EH (cell line): Measurements from ENCODE around the gene SPRED2.

Experiments
- DNase-seq: peaks from one replicate; pipeline ENCODE4 v3.0.0-alpha.2; 2015; ENCODE audit warnings: low read depth

The SPRED2 gene

DNA sequence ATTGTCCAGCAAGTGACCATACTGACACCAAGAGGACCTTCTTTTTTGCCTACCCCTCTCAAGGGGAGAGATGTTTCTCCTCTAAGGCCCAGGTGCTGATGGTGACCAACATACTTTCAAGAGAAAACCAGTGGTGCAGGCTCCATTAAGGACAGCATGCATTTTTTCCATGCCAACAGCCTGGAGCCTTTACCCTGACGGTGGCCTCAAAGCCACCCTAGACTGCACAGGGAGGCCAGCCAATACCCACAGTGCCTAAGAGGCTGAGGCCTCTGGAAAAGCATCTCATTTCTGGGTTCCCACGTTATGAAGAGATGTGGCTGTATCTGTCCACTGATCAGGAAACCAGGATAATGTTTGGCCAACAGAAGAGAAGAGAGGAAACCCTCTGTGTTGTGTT, 19.3 kb downstream of the SPRED2 start:
- no peak for DNase-seq

DNA sequence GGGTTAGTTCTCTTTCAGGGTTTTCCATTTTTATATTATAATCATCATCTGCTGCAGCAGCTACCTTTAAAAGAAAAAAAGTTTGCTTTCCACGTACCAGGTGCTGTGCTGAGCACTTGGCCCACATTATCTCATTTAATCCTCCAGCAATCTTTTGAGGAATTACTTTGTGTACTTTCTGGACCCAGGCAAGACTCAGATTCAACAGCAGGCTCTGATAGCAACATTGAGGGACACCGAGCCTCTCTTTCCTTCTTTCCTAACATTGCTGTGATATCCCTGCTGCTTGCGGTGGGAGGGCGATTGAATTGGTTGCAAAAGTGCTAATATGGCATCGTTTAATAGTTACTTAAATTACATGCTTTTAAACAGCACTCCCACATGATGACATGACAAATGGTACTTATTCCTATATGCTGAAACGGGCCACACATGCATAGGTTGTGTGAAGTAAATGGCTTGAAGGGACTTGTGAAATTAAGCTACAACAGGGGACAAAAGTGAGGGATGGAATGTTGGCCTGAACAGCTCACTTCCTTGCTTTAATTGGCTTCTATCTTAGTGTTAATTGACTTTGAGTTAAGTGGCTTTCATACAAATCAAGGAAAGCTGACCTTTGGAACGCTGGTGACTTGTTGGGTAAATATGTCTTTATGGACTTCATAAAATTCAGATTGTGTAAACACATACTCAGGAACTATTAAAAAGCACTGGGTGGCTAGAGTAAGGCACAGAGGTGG, 21.2 kb downstream of the SPRED2 start:
- DNase-seq: peak; percentile 33

DNA sequence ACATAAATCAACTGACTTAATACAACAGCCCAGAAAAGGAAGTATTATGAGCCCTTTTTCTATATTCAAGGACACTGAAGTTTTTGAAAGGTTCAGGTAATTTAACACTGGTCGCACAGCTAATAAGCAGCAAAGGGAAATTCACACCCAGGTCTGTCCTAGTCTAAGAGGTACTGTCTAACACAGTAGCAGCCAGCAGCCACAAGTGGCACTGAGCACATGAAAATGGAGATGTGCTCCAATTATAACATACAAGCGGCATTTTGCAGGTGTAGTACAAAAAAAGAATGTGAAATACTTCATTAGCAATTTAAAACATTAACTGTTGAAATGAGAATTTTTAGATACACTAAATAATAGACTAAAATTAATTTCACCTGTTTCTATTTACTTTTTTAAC, 23.4 kb downstream of the SPRED2 start:
- no peak for DNase-seq

DNA sequence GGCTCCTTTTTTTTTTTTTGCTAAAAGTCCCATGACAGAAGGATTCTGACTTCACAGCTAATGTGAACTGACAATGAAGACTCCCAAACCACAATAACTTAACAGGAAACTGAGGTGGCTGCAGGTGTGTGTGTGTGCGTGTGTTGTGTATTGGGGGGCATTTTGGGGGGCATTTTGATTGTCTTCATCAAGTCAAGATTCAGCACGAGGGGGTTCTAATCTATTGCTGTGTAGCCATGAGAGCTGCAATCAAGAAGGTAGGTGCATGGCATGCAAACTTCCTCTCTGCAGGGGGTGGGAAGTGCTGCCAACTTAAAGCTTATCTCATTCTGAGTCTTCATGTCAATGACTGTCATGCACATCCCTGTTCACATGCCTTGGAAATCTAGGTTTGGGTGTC, 25.2 kb downstream of the SPRED2 start:
- DNase-seq: no peak

DNA sequence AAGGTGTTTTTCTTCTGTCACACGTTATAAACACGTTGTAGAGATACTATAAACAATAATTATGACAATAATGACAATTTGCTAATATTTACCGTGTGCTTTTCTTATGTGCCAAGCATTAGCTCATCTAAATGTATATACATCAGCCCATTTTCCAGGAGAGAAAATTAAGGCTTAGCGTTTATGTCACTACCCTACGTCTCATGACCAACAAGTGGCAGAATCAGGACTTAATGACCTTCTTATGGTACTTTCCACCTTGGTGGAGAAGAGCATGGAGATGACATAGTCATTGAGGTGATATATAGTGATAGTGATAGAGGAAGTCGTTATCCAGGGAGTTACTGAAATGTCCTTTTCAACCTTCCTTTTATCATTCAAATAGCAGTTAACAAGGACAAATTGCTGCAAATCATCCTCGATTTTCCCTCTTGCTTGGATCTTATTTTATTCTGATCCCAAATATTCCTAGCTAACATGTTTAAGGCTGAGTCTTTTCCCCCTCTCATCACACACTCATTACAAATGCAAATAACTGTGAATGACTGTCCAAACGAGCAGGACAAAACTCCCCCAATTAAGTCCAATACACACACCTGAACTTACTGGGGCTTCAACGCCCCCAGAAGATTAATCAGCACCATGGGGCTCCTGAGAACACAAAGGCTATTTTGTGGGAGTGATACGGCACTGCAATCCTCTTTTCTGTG, 27.3 kb downstream of the SPRED2 start:
- DNase-seq: no peak

DNA sequence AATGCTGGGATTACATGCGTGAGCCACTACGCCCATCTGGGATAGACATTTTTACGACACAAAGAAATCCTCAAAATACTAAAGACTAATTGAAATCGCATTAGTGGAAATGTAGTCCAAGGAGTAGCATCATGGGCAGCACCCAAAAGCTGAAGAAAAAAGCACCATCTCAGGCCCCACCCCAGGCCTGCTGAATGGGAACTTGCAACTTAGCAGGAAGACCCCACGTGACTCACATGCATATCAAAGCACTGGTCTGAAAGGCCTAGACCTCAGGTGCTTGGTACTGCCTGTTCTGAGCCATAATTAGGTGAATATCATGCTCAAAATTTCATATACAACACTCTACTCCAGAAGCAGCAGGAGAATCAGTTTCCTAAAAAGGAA, 28.9 kb downstream of the SPRED2 start:
- no peak for DNase-seq

DNA sequence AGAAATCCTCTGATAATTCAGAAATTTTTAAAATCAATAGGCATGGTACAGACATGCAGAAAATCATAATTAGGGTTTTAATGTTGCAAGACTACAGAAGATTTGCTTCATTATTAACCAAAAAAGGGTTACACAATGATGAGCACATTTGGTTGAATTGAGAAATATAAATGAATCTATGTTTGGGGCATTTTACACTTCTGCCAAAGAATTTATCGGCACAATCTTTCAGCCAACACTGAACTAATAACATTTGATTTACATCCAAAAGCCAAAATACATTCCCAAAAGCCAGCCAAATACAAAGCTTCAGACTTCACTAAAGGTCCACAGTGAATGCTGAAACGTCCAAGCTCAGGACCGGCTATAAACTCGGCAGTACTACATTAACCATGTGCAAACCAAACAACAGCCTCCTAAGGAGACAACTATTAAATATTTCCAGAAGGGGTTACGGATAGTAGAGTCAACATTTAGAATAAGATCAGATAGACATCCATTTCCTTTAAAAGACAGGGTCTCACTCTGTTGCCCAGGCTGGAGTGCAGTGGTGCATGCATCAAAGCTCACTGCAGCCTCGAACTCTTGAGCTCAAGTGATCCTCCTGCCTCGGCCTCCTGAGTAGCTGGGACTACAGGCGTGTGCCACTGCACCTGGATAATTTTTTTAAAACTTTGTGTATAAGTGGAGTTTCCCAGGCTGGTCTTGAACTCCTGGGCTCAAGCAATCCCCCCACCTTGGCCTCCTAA, 29.4 kb downstream of the SPRED2 start:
- DNase-seq: peak; percentile 54

DNA sequence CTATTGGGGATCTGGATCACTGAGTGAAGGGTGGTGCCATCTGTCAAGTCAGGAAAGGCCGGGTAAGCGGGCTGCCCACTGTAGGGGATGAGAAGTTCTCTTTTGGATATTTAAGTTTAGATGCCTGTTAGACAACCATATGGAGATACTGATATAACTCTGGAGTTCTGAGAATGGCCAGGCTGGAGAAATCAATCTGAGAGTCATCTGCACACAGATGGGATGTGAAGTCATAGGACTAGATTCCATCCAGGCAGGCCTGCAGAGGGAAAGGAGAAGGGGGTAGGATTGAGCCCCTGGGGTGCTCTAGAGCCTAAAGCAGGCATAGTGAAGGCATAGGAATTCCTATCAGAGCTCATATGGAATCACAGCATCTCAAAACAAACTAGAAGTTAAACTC, 30.1 kb downstream of the SPRED2 start:
- no peak for DNase-seq

DNA sequence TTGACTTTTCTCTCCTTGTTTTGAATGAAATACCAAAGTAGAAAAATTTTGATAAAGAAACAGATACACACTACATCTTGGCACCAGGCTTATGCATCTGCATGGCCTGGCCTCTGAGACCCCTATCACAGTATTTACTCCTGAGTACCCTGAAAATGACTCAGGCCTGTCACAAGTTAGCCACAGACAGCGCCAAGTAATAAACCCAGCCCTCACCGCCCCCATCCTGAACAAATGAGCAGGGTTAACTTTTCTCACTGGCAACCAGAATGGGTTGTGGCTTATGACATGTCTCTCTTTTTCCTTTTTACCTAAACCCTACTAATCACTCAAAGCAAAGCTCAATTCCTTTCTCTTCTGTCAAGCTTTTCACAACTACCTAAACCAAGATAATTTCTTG, 35.3 kb downstream of the SPRED2 start:
- DNase-seq: peak; percentile 41

DNA sequence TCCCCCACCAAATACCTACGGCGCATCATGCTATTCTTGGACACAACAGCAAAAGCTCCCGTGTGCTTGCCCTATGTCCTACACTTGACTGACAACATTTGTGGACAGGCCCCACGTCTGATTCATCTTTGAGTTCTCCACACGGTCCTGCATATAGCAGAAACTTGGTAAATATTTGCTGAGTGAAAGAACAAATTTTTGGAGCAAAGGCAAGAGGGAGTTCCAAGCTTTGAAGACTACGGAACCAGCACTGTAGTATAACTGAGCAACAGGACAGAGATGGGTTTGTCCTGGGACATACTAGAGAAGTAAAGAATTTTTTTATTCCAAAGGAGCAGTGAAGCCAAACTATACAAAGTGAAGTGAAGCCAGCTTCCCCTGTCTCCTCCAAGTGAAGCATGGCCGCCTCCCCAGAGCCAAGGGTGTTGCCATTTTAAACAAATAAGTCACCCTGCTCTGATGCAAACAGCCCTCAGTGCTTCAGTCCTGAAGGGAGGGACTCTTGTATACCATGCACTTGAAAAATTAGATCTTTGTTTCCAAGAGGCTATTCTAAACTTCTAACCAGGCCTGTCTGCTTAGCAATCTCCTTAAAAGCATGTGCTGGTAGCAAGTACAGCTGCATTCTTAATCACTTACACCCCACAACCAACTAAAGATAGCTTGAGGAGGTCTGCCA, 35.9 kb downstream of the SPRED2 start:
- peak; percentile 55 for DNase-seq

DNA sequence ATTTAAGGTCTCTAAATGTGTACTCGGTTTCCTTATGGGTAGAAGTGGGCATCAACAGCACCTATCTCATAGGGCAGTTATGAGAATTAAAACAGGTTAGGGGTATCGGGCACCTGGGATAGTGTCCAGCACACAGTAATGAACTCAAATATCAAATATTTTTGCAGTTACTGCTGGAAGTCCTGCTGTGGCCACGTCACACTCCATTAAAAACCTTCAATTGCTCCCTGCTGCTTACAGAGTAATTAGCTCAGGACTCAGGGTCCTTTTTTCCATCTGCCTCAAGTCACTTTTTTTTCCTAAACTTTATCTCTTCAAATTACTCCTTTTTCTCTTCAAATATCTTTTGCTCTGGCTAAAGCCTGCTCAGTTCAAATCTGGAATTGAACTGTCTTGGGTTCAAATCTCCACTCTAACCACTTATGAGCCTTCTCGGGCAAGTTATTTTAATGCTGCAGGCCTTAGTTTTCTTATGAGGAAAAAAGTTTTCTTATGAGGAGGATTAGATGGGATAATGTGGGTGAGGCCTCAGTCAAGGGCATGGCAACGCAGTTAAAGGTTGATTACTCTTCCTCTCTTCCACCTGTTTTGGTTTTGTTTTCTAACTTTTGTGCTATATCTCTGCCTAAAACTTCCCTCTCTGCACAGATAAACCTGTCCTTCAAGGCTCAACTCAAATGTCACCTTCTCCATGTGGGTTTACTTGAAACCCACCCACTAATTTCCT, 36.6 kb downstream of the SPRED2 start:
- DNase-seq: no peak

DNA sequence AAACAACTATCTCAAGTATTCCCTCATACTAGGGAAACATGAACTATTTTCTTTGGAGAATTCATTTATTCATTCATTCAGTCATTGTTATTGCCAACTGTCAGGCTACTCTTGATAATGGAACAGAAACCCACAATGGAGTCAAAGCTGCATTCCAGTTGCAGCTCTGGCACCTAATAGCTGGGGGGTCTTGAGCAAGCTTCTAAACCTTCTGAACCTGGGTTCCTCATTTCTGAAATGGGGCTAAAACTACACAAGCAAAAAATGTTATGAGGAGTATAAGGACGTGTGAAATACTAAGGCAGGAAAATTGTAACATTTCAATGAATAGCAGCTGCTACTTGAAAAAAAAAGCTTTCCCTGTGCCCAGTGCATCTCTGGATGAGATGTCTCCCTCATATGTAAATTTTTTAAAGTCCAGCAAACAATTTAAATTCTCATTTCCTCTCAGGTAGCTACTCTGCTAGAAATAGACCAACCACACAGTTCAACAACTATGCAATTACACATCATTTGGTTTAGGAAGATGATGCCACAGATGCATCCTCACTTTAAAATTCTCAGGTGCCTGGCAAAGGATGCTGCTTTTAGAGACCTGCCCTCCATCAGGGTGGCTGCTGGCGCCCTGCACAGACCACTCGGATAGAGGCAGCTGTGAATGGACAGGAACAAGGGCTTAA, 38.5 kb downstream of the SPRED2 start:
- no peak for DNase-seq

DNA sequence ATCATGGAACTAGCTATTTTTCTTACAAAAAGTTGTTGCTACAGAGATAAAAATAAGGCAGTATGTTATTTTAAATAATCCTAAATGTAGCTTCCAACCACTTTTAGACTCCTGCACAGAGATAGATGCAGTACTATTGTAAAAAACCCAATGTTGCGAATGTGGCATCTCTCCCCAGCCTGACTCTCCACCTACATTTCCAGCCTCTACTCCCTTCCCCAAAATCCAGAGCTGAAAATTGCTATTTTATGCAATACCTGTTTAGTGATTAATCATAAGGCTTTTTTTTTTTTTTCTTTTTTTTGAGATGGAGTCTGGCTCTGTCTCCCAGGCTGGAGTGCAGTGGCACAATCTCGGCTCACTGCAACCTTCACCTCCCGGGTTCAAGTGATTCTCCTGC, 39.4 kb downstream of the SPRED2 start:
- no peak for DNase-seq

DNA sequence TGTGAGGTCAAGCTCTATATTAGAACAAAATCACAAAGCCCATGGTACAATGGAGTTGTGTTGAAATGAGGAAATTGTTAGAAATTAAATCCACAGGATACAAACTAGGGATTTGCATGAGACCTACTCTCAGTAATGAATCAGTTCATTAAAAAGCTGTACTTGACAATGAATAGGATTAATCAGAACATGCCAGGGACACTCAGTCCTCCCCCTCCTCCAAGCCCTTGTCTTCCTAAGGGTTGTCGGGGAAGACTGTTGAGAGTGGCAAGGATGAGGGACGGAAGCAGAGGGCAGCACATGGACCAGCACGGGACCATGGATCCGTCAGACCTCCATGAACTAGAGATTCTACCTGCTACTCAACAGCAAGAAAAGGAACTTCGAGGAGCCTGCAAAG, 39.8 kb downstream of the SPRED2 start:
- DNase-seq: no peak

DNA sequence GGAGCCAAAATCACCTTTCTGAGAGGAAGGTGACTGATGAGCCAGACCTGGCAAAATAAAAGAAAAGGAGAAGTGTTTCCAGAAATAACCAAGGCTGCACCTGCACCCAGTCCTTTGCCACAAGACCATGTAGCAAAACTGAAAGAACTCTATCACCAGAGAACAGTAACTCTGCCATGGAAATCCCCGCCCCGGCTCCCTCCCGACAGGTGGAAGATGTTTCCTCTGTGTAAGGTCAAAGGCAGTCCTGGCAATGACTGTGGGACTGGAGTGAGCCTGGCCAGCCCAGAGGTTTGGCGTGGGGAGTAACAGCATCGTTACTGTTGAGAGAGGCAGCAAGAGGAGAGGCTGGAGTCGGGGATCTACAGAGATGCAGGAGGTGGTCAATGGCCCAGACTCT, 42.3 kb downstream of the SPRED2 start:
- DNase-seq: no peak

DNA sequence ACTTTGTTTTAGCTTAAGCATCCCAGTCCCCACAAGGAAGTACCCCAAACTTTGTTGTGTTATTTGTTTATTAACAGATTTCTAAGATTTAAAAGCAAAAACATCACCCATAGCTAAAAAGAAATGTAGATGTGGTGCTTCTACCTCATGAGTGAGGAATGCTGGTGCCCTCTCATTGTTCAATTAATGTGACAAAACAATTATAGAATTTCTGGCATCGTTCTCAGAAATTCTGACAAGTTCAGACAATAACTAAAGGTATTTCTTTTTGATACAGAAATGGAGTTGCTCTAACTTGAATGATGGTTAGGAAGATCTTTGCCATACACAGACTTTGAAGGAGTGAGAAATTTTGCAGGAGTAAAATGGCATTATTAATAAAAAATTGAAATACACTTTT, 42.9 kb downstream of the SPRED2 start:
- DNase-seq: no peak

DNA sequence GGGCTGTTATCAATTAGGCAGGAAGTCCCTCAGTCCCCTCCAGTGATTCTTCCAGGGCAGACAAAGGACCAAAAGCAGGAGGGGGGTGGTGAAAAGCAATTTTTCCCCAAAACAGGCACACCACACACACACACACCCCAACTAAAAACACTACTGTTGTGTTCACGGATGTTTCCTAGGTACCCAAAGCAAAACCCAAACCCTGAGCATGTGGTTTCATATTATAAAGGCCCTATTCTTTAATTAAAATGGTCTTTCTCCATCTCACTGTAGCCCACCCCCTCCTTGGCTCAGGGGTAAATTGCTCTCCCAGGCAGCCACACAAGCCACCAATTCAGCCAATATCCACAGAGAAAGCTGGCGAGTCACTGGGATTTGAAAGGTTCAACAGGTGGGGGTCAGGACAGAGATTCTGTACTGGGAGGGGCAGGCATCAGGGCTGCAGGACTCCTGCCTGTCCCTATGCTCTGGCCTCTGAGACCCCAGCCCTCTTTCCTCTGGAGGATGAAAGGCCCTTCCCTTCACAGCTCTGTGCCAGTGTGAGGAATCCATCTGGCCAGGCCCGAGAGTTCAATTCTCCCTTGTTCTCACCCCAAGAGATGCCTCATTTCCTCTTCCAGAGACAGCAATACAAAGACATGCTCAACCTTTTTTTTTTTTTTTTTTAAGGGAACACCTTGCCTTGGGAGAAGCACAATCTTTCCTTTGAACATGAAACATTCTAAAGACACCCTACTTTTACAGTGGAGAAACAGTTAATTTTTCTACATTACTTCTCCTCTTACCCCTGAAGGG, 43.6 kb downstream of the SPRED2 start:
- DNase-seq: no peak

DNA sequence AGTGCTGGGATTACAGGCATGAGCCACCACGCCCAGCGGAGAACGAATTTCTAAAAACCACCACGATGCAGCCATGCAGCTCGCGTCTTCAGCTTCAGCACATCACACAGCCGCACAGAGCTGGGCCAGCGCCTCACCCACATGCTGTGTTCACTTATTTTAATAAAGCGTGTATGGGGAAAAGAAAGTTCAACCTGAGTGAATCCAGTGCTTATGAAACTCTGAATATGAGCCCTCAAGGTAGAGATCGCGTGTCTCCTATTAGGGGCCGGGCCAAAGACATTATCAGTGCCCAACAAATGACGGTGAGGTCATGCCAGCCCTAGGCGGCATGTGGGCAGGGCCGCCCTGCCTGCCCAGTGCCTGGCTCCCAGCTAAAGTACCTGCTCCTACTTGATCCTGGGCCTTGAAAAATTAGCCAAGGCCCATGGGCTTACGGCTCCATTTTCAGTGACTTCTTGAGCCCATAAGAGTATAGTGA, 44.3 kb downstream of the SPRED2 start:
- no peak for DNase-seq

DNA sequence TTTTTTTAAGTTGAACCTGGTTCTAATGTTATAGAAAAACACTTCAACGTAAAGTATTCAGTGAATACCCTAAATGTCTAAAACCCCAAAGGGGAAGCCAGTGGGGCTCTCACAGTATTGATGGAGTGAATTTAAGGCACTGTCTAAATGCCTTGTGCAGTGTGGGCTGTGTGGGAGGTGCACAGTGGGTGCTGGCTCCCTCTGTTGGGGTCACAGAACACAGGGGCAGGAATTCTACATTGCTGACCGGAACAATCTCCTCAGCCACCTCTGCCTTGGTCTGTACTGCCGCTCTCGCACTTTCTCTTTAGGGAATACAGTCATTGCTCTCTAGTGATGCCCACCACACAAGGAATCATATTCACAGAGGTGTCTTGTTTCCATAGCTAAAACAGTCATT, 45.4 kb downstream of the SPRED2 start:
- DNase-seq: no peak

DNA sequence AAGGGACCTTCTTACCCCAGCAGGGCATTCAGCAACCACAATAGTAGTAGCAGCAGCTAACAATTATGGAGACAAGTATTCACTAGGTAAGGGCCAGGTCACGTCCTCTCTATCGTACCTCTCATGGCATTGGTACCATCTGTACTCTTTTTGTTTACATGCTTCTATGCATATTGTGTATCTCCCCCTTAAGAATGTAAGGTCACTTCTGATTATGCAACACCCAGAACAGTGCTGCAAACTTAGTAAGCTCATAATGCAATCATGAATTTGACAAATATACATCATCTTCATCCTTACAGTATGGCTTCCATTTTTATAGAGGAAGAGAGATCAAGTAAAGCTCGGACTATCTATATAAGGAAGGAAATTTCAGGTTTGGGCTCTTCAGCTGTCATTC, 46.1 kb downstream of the SPRED2 start:
- DNase-seq: no peak
